ENCODE results near the gene CCDC187. TPM values are rescaled to one million over a fixed set of nuclear protein-coding genes. Genes with fewer than 3 reads are reported as not detected.
A peak's percentile ranks its signal among the peaks of the same experiment; 100 is the strongest.

The CCDC187 gene
- total RNA-seq, 2 donors from 2014 or later, result 0.30 to 0.48 TPM

- Histone ChIP-seq H3K36me3 (no peaks in the 10 kb centered on the region), H3K4me3 (no peak overlapping the region), H3K4me1 (no peaks in the 10 kb centered on the region), H3K9ac (ENCODE audit: low read depth in 2 of 2, low read length in 2 of 2) (no peak overlapping the region), H3K27ac (no peak overlapping the region), H3K9me3 (no peaks in the 10 kb centered on the region), H3K27me3 (no peaks in the 10 kb centered on the region)
- intact Hi-C loops (cut with DNase I), result loop anchor here (10.0 kb wide), 1 partner anchor 56 kb away; the partner anchor contains the start of gene SNAPC4
- no peak for DNase-seq
- no peak for TF ChIP-seq CTCF (IDR thresholded peaks at IDR 0.05)
Observed at GRCh38 chr9:136348691-136349090, 44.8 kb upstream of the CCDC187 start.

GRCh38 chr9:136347472-136348256 lies 43.8 kb upstream of the CCDC187 start:
- H3K27ac ChIP-seq, result no peak overlapping the region

GRCh38 chr9:136346927-136347465 lies 43.1 kb upstream of the CCDC187 start:
- no peaks in the 10 kb centered on the region for H3K4me1 ChIP-seq
- H3K4me3 ChIP-seq, result no peak overlapping the region
- no peak for DNase-seq
- no peaks in the 10 kb centered on the region for H3K36me3 ChIP-seq
- intact Hi-C loops (cut with DNase I), result loop anchor here (10.0 kb wide), 1 partner anchor 58 kb away; the partner anchor contains the start of gene SNAPC4
- TF ChIP-seq CTCF (IDR thresholded peaks at IDR 0.05), result no peak
- H3K9ac ChIP-seq (ENCODE audit: low read depth in 2 of 2, low read length in 2 of 2), result no peak overlapping the region
- H3K27ac ChIP-seq, result no peak overlapping the region
- H3K9me3 ChIP-seq, result no peaks in the 10 kb centered on the region
- no peaks in the 10 kb centered on the region for H3K27me3 ChIP-seq

More at GRCh38 chr9:136347472-136348256, 43.8 kb upstream of the CCDC187 start:
- intact Hi-C loops (cut with DNase I), result loop anchor here (10.0 kb wide), 1 partner anchor 57 kb away; the partner anchor contains the start of gene SNAPC4
- H3K4me3 ChIP-seq, result no peak overlapping the region
- no peaks in the 10 kb centered on the region for H3K36me3 ChIP-seq
- no peaks in the 10 kb centered on the region for H3K9me3 ChIP-seq
- no peak overlapping the region for H3K9ac ChIP-seq (ENCODE audit: low read depth in 2 of 2, low read length in 2 of 2)
- no peaks in the 10 kb centered on the region for H3K4me1 ChIP-seq
- no peaks in the 10 kb centered on the region for H3K27me3 ChIP-seq
- no peak for TF ChIP-seq CTCF (IDR thresholded peaks at IDR 0.05)
- no peak for DNase-seq

- no peak for DNase-seq
- Histone ChIP-seq H3K36me3 (no peaks in the 10 kb centered on the region), H3K4me3 (no peak overlapping the region), H3K9ac (ENCODE audit: low read depth in 2 of 2, low read length in 2 of 2) (peak overlapping the region in 1 of 2 donors; percentile 19), H3K27me3 (no peaks in the 10 kb centered on the region), H3K9me3 (no peaks in the 10 kb centered on the region), H3K27ac (no peak overlapping the region), H3K4me1 (no peaks in the 10 kb centered on the region)
- intact Hi-C loops (cut with DNase I), result loop anchor here (10.0 kb wide), 1 partner anchor 59 kb away; the partner anchor contains the start of gene SNAPC4
- no peak for TF ChIP-seq CTCF (IDR thresholded peaks at IDR 0.05)
Observed at GRCh38 chr9:136346157-136346481, 42.2 kb upstream of the CCDC187 start.

- Histone ChIP-seq H3K9ac (ENCODE audit: low read depth in 2 of 2, low read length in 2 of 2) (peak overlapping the region in 1 of 2 donors; percentile 19), H3K4me3 (no peak overlapping the region), H3K27ac (peak overlapping the region; percentile 17), H3K27me3 (no peaks in the 10 kb centered on the region), H3K36me3 (no peaks in the 10 kb centered on the region), H3K9me3 (no peaks in the 10 kb centered on the region), H3K4me1 (no peaks in the 10 kb centered on the region)
- DNase-seq, result peak; percentile 61
- peak; percentile 36 for TF ChIP-seq CTCF (IDR thresholded peaks at IDR 0.05)
- intact Hi-C loops (cut with DNase I), result loop anchor here (10.0 kb wide), 1 partner anchor 59 kb away; the partner anchor contains the start of gene SNAPC4
Observed at GRCh38 chr9:136345281-136346156, 41.6 kb upstream of the CCDC187 start.

All from colonic mucosa (tissue), 4 donors.